Activated naive CD4-positive, alpha-beta T cell treated with anti-CD3 and anti-CD28 coated beads, Interleukin-2, amount 10 ng/mL, durations not matched to agents 7 days and 5 days (primary cell): ENCODE measurements around the gene HTR2C.
"Not testable (repeated sequence)": the region's sequence is repeated elsewhere in the genome, so short reads cannot be mapped to it uniquely, and the experiment has no call there.

Source experiments
- CTCF ChIA-PET: fragments of 350-600 bp; sonication (Branson Sonifier 250); formaldehyde crosslinking; loops from one replicate; lab custom pipeline; 2021; ENCODE audit warnings: antibody characterized with exemption; lab: Charles Lee
- DNase-seq: peaks from one replicate; pipeline ENCODE4 v3.0.0-alpha.2; 2020
- H3K27ac Mint-ChIP-seq: one replicate; pipeline ENCODE4 v1.8.0; 2021; ENCODE audit warnings: mild to moderate bottlenecking, moderate library complexity, mixed read lengths
- H3K27me3 Mint-ChIP-seq: one replicate; pipeline ENCODE4 v1.8.0; 2021; ENCODE audit warnings: mild to moderate bottlenecking, mixed read lengths
- H3K36me3 Mint-ChIP-seq: one replicate; pipeline ENCODE4 v1.8.0; 2021; ENCODE audit warnings: mixed read lengths
- H3K4me1 Mint-ChIP-seq: one replicate; pipeline ENCODE4 v1.8.0; 2021; ENCODE audit warnings: mixed read lengths
- H3K4me3 Mint-ChIP-seq: one replicate; pipeline ENCODE4 v1.8.0; 2021; ENCODE audit warnings: mild to moderate bottlenecking, moderate library complexity, mixed read lengths
- H3K9me3 Mint-ChIP-seq: one replicate; pipeline ENCODE4 v1.8.0; 2021; ENCODE audit warnings: mixed read lengths

The HTR2C gene

DNA sequence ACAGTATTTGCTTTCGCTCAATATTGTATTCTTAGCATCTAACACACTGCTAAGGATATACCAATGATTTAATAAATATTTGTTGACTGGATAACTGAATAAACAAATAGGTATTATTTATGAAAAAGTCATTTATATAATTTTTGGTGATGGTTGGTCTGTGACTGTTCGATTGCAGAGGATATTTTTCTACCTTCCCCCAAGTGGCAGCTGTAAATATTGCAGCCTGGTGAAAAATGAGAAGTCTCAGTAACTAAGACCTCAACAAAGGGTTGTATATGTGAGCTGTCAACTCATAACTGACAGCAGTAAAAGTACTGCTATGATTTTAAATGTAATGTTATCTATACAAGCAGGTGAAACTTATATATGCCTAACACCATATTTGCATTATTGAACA is 36.0 kb downstream of the HTR2C start:
- no peaks in the 10 kb centered on the region for H3K4me1 Mint-ChIP-seq
- CTCF ChIA-PET = no interaction called here
- no peak for DNase-seq
- no peak overlapping the region for H3K4me3 Mint-ChIP-seq
- no peaks in the 10 kb centered on the region for H3K36me3 Mint-ChIP-seq
- no peaks in the 10 kb centered on the region for H3K9me3 Mint-ChIP-seq
- H3K27me3 Mint-ChIP-seq = no peaks in the 10 kb centered on the region
- no peak overlapping the region for H3K27ac Mint-ChIP-seq

GRCh38 chrX:114626323-114626722 is 42.4 kb downstream of the HTR2C start:
- CTCF ChIA-PET = no interaction called here
- H3K4me1 Mint-ChIP-seq = no peaks in the 10 kb centered on the region
- no peak overlapping the region for H3K4me3 Mint-ChIP-seq
- no peaks in the 10 kb centered on the region for H3K9me3 Mint-ChIP-seq
- no peak overlapping the region for H3K27ac Mint-ChIP-seq
- no peak for DNase-seq
- no peaks in the 10 kb centered on the region for H3K36me3 Mint-ChIP-seq
- H3K27me3 Mint-ChIP-seq = no peaks in the 10 kb centered on the region

- H3K27me3 Mint-ChIP-seq = no peaks in the 10 kb centered on the region
- H3K9me3 Mint-ChIP-seq = no peaks in the 10 kb centered on the region
- no peaks in the 10 kb centered on the region for H3K36me3 Mint-ChIP-seq
- H3K27ac Mint-ChIP-seq = no peak overlapping the region
- CTCF ChIA-PET = no interaction called here
- no peak for DNase-seq
- no peaks in the 10 kb centered on the region for H3K4me1 Mint-ChIP-seq
- H3K4me3 Mint-ChIP-seq = no peak overlapping the region
These were observed 52.1 kb downstream of the HTR2C start for GRCh38 chrX:114635986-114636385.

- H3K9me3 Mint-ChIP-seq = no peaks in the 10 kb centered on the region
- no peak overlapping the region for H3K4me3 Mint-ChIP-seq
- CTCF ChIA-PET = no interaction called here
- H3K27ac Mint-ChIP-seq = no peak overlapping the region
- no peaks in the 10 kb centered on the region for H3K36me3 Mint-ChIP-seq
- H3K27me3 Mint-ChIP-seq = no peaks in the 10 kb centered on the region
- DNase-seq = no peak
- H3K4me1 Mint-ChIP-seq = no peaks in the 10 kb centered on the region
These were observed 66.5 kb downstream of the HTR2C start for GRCh38 chrX:114650351-114650750.

DNA sequence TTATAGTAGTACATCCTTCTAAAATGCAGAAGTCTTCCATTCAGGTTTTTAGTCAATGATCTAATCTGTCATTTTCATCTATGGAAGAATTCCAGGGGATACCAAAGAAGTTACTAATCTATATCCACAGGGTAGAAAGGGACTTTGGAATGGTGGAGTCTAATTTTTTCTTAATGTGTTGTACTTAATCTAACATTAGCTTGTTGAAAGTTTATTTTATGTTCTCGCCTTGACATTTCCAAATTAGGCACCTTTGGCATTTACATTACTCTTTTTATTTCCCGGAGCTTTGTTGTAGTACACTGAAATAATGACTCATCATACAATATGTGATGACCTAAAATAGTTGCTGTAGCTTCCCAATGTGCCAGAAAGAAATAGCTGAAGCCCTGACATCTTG is 91.5 kb downstream of the HTR2C start:
- Mint-ChIP-seq H3K4me3 (no peak overlapping the region), H3K27me3 (no peaks in the 10 kb centered on the region), H3K27ac (no peak overlapping the region), H3K4me1 (no peaks in the 10 kb centered on the region), H3K9me3 (peaks cover 4% of the 10 kb centered on the region), H3K36me3 (no peaks in the 10 kb centered on the region)
- no peak for DNase-seq
- CTCF ChIA-PET = no interaction called here

- DNase-seq, H3K27me3 Mint-ChIP-seq, H3K4me3 Mint-ChIP-seq, H3K9me3 Mint-ChIP-seq, H3K4me1 Mint-ChIP-seq, H3K27ac Mint-ChIP-seq, H3K36me3 Mint-ChIP-seq, CTCF ChIA-PET: not testable (repeated sequence)
These were observed 116.6 kb downstream of the HTR2C start for GRCh38 chrX:114700533-114700932.

DNA sequence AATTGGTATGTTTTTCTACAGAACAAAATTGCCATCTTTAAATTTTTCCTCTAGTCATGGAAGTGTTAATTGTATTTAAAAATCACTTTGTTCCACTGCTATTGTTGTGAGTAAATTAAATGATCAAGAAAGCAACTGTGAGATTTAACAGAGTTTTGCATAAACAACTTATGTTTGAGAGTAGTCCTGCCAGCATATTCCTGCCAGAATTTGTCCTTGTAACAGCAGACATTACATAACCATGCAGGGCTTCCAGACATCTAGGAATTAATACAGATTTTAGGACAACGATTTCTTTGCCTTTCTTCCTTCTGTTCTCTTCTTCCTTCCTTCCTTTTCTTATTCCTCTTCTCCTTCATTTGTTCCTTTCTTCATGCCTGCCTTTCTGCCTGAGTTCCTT is 125.5 kb downstream of the HTR2C start:
- CTCF ChIA-PET = no interaction called here
- Mint-ChIP-seq H3K9me3 (peaks cover 2% of the 10 kb centered on the region), H3K36me3 (no peaks in the 10 kb centered on the region), H3K4me1 (no peaks in the 10 kb centered on the region), H3K27me3 (no peaks in the 10 kb centered on the region), H3K4me3 (no peak overlapping the region), H3K27ac (no peak overlapping the region)
- no peak for DNase-seq

GRCh38 chrX:114710571-114710970 is 126.7 kb downstream of the HTR2C start:
- no peak for DNase-seq
- no peak overlapping the region for H3K4me3 Mint-ChIP-seq
- CTCF ChIA-PET = no interaction called here
- peaks cover 2% of the 10 kb centered on the region for H3K9me3 Mint-ChIP-seq
- H3K4me1 Mint-ChIP-seq = no peaks in the 10 kb centered on the region
- H3K27me3 Mint-ChIP-seq = no peaks in the 10 kb centered on the region
- no peaks in the 10 kb centered on the region for H3K36me3 Mint-ChIP-seq
- H3K27ac Mint-ChIP-seq = no peak overlapping the region

GRCh38 chrX:114712466-114712865 is 128.6 kb downstream of the HTR2C start:
- H3K27ac Mint-ChIP-seq = no peak overlapping the region
- H3K4me3 Mint-ChIP-seq = no peak overlapping the region
- no peaks in the 10 kb centered on the region for H3K36me3 Mint-ChIP-seq
- H3K27me3 Mint-ChIP-seq = no peaks in the 10 kb centered on the region
- DNase-seq = no peak
- no peaks in the 10 kb centered on the region for H3K4me1 Mint-ChIP-seq
- CTCF ChIA-PET = no interaction called here
- peaks cover 2% of the 10 kb centered on the region for H3K9me3 Mint-ChIP-seq

GRCh38 chrX:114715096-114715495 is 131.2 kb downstream of the HTR2C start:
- CTCF ChIA-PET = no interaction called here
- no peaks in the 10 kb centered on the region for H3K4me1 Mint-ChIP-seq
- H3K27me3 Mint-ChIP-seq = no peaks in the 10 kb centered on the region
- H3K27ac Mint-ChIP-seq = no peak overlapping the region
- no peak overlapping the region for H3K4me3 Mint-ChIP-seq
- no peaks in the 10 kb centered on the region for H3K36me3 Mint-ChIP-seq
- H3K9me3 Mint-ChIP-seq = peaks cover 3% of the 10 kb centered on the region
- DNase-seq = no peak

- Mint-ChIP-seq H3K36me3 (no peaks in the 10 kb centered on the region), H3K27ac (no peak overlapping the region), H3K4me1 (no peaks in the 10 kb centered on the region), H3K9me3 (peaks cover 3% of the 10 kb centered on the region), H3K4me3 (no peak overlapping the region), H3K27me3 (no peaks in the 10 kb centered on the region)
- DNase-seq = no peak
- CTCF ChIA-PET = no interaction called here
These were observed 134.0 kb downstream of the HTR2C start for GRCh38 chrX:114717921-114718320.

DNA sequence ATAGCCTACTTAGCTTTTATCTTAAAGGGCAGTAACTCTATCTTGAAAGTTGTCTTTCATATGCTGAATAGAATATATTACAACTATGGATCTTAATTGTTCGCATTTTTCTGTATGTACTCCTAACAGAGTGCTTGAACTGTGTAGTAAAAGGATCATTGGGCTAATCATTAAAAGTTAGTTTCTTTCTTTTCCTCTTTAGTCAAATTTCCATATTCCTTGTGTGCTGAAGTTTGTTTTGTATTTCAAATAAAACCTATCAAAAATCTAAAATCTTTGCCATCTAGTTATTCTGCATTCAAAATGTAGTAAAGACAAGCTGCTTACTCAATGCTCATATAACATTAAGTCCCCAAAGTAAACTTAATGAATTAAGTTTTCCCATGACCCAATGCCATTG is 182.7 kb downstream of the HTR2C start:
- H3K4me1 Mint-ChIP-seq = no peaks in the 10 kb centered on the region
- H3K9me3 Mint-ChIP-seq = peaks cover 4% of the 10 kb centered on the region
- H3K36me3 Mint-ChIP-seq = no peaks in the 10 kb centered on the region
- no peak overlapping the region for H3K27ac Mint-ChIP-seq
- no peak overlapping the region for H3K4me3 Mint-ChIP-seq
- CTCF ChIA-PET = no interaction called here
- no peak for DNase-seq
- no peaks in the 10 kb centered on the region for H3K27me3 Mint-ChIP-seq

- H3K4me3 Mint-ChIP-seq = no peak overlapping the region
- no peaks in the 10 kb centered on the region for H3K4me1 Mint-ChIP-seq
- no peaks in the 10 kb centered on the region for H3K36me3 Mint-ChIP-seq
- H3K9me3 Mint-ChIP-seq = no peaks in the 10 kb centered on the region
- DNase-seq = no peak
- H3K27me3 Mint-ChIP-seq = no peaks in the 10 kb centered on the region
- CTCF ChIA-PET = no interaction called here
- no peak overlapping the region for H3K27ac Mint-ChIP-seq
These were observed 190.8 kb downstream of the HTR2C start for GRCh38 chrX:114774691-114775090.

DNA sequence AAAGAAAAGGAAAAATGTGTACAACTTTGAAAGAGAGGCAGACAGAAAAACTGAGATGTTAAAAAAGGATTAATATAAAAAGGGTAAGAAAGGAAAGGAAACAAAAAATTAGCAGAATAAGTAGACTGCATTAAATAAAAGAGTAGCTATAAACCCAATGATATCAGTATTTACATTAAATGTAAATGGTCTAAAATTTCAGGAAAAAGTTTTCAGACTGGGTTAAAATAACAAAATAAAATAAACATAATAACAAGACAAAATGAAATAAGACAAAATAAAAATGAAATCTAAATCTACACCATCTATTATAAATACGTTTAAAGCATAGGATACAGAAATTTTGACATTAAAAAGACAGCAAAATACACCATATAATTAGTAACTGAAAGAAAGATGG is 199.0 kb downstream of the HTR2C start:
- Mint-ChIP-seq H3K4me3 (no peak overlapping the region), H3K4me1 (no peaks in the 10 kb centered on the region), H3K27ac (no peak overlapping the region), H3K36me3 (no peaks in the 10 kb centered on the region), H3K9me3 (peaks cover 2% of the 10 kb centered on the region), H3K27me3 (no peaks in the 10 kb centered on the region)
- CTCF ChIA-PET = no interaction called here
- no peak for DNase-seq

DNA sequence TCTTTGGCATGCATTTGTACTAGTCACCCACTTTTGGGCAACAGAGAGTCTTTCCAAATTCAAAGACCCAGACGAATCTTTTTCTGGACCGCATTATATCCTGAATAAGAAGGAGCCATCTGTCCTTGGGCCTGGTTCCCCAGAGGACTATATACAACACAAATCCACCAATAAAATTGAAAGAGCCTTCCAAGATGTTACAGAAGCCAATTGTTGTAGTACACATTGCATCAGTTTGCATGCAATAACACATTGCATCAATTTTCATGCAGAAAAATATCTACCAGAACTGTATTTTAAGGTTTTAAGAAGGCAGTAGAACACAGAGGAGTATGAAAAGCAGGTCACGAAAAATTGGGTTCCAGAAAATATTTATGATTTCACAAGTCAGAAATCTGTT is 203.2 kb downstream of the HTR2C start:
- DNase-seq = no peak
- CTCF ChIA-PET = no interaction called here
- H3K36me3 Mint-ChIP-seq = no peaks in the 10 kb centered on the region
- no peak overlapping the region for H3K27ac Mint-ChIP-seq
- no peaks in the 10 kb centered on the region for H3K9me3 Mint-ChIP-seq
- H3K4me1 Mint-ChIP-seq = no peaks in the 10 kb centered on the region
- H3K4me3 Mint-ChIP-seq = no peak overlapping the region
- H3K27me3 Mint-ChIP-seq = no peaks in the 10 kb centered on the region

DNA sequence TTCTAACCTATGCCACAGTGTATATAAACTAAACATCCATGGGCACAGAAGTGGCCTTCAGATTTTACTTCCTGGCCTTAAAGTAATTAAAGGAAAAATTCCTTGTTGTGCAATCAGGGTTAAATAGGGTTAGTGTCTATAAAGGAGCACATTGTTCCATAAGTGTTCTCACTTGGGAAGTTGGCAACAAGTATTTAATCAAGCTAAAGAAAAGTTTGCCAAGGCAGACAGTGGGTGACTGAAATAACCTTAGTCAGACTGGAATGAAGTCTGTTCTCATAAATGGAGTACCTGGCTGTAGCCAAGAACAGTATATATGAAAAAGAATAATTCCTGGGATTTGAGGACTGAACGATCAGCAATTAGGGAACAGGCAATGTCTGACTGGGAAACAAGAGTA is 213.6 kb downstream of the HTR2C start:
- no peaks in the 10 kb centered on the region for H3K36me3 Mint-ChIP-seq
- no peaks in the 10 kb centered on the region for H3K27me3 Mint-ChIP-seq
- no peak for DNase-seq
- no peak overlapping the region for H3K4me3 Mint-ChIP-seq
- H3K9me3 Mint-ChIP-seq = no peaks in the 10 kb centered on the region
- H3K4me1 Mint-ChIP-seq = no peaks in the 10 kb centered on the region
- CTCF ChIA-PET = no interaction called here
- H3K27ac Mint-ChIP-seq = no peak overlapping the region
